GM18505 (cell line): ENCODE results near the gene ENTPD6.

ENCODE experiments used
- ATAC-seq: cut with Tn5 transposase; IDR thresholded peaks from one replicate; pipeline ENCODE4 v1.9.1; 2021; ENCODE audit not compliant: unreplicated experiment
- POLR2A ChIP-seq: IDR thresholded peaks from 4 replicates; pipeline ENCODE4 v1.6.1; 2011; ENCODE audit warnings: borderline replicate concordance; ENCODE audit not compliant: insufficient read depth, insufficient read length; ENCODE audit errors: extremely low read depth

ENTPD6 gene

DNA sequence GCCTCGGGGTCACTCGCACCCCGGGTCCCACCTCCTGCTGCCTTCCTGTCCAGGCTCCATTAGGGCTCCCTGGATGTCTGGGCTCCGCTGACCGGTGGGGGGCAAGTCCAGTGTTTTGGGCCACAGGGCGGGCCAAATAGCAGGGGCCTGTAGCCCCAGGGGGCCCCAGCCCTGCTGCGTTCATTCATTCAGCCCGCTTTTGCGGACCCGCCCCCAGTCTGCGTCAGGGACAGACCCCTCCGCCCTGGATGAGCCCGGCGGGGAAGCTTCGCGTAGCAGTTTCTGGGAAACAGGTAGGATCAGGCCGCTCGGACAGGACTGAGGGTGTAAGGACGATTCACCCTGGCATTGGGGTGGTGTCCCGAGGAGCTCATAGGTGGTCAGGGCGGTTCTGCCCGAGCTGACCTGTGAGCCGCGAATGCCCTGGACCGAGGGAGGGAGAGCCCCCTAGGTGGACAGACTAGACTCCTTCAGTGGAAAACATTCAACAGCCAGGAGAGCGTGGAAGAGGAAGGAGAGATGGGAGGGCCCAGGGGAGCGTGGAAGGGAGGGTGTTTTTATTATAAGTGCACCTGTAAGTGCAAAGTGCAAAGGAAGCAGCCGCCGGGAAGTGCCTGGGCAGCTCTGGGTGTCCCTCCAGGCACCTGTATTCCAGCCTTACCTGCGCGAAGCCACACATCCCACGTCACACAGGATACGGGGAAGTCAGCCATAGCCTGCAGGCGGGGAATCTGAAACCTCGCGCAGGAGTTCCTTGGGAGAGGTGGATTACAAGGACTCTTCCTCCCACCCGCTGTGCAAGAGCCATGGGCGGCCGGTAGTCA, 662 bp downstream of the ENTPD6 start:
- ATAC-seq, result peak; percentile 13
- no peak for TF ChIP-seq POLR2A

DNA sequence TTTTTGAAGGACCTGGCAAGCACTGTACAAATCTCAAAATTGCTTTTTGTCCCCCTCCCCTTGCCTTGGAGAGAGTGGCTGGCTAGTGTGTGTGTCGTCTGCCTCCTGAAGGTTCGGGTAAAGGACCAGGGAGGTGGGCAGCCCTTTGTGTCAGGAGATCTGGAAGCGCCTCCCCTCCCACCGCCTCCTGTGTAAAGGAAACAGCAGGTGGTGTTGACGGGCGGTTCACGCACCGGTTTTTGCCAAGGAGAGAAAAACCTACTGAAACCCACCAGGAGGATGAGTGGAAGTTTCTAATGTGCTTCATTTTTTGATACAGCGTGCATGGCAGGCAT, 1.2 kb downstream of the ENTPD6 start:
- no peak for ATAC-seq
- TF ChIP-seq POLR2A, result no peak

DNA sequence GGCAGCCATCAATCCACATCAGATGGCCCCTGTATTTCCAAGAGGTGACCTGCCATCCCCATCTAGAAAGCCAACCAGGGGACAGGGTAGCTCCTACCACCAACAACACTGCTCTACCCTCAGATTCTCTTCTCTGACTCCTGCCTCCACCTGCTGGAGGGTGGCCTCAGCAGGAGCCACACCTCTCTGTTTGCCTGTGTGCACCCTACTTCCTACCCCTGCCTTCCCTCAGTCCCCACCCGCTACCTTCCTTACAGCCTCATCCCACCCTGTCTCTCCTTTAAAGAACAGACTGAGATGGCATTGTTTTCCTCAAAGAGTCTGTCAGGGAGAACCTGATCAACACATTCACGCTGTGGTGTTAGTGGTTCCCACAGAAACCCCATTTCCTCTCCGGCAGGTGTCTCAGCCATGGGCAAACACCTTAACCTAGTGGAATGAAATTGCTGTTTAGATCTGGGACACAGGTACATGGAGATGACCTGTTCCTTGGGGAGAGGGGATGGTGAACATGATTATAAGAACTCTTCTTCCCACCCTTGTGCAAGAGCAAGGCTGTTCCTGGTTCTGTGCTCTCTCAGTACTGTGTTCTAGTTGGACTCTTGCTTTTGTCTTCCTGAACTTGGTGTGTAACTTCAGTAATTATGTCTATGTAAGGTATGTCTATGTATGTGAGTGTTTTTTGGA, 1.8 kb downstream of the ENTPD6 start:
- TF ChIP-seq POLR2A, result no peak
- no peak for ATAC-seq

DNA sequence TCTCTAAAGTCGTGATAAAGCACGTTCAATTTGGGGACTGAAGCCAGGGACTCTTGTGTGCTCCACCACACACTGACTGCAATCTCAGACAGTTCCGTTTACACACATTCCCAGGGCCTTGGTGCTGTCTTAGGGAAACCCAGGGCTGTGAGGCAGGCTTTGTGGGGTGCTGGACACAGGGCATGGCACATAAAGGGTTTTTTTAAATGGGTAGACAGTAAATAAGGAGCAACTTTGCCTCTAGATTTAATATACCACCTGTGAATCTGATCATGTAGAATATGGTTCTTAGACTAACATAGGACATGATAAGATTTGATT, 2.3 kb downstream of the ENTPD6 start:
- ATAC-seq, result no peak
- TF ChIP-seq POLR2A, result no peak

DNA sequence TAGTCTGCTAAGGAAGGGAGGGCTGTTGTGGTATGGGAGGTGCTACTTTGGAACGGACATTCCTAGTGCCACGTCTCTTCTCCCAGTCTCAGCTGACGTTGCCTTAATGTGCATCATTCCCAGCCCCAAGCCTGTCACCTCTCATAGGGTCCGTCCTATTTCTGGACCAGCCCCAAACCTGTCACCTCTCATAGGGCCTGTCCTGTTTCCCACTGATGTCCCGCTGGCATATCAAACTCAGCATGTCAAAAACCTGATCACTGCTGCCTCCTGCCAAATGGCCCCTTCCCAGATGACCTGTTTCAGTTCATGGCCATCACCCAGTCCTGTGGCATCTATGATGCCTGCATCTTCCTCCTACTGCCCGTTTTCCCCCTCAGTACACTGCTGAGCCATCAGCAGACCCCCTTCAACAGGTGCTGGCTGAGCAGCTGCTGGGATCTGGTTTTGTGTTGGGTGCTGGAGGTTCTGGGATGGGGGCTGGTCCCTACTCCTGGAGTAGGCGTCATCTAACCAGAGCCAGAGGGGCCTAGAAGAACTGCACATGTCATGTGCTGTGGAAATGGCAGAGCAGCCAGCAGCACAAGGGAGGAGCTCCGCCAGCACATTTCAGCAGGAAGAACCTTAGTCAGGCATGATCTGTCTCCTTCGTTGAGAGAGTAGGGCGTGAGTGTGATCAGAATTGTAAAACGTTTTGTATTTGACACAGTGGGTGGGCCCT, 3.3 kb downstream of the ENTPD6 start:
- no peak for TF ChIP-seq POLR2A
- ATAC-seq, result no peak

DNA sequence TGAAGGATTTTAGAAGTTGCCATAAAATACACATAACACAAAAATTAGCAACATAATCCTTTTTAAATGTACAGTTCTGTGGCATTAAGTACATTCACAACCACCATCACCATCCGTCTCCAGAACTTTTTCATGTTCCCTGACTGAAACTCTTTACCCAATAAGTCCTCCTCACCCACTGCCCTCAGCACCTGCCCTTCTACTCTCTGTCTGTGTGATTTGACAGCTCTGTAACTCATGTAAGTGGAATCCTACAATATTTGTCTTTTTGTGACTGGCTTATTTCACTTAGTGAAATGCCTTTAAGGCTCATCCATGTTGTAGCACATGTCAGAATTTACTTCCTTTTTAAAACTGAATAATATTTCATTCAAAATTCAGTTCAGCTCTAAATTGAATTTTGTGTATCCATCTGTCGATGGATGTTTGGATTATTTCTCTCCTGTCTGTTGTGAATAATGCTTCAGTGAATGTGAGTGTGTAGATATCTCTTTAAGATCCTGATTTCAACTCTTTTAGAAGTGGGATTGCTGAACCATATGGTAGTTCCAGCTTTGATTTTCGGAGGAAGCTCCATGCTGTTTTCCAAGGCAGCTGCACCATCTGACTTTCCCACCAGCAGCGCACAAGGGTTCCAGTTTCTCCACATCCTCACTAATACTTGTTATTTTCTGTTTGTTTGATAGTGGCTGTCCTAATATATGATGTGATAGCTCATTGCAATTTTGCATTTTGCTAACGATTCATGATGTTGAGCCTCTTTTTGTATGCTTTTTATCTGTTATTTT, 4.2 kb downstream of the ENTPD6 start:
- no peak for TF ChIP-seq POLR2A
- no peak for ATAC-seq

DNA sequence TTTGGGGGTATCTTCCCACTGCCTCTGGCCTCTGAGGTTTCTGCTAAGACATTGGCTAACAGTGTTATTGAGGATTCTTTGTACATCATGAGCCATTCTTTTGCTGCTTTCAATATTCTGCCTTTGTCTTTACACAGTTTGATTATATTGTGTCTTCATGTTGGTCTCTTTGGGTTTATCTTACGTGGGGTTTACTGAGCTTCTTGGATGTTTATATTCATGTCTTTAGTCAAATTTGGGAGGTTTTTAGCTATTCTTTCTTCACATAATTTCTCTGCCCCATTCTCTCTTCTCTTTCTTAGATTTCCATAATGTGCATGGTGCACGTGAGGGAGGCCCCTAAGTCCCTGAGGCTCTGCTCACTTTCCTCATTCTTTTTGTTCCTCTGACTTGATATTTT, 7.6 kb downstream of the ENTPD6 start:
- ATAC-seq, result no peak
- TF ChIP-seq POLR2A, result no peak

DNA sequence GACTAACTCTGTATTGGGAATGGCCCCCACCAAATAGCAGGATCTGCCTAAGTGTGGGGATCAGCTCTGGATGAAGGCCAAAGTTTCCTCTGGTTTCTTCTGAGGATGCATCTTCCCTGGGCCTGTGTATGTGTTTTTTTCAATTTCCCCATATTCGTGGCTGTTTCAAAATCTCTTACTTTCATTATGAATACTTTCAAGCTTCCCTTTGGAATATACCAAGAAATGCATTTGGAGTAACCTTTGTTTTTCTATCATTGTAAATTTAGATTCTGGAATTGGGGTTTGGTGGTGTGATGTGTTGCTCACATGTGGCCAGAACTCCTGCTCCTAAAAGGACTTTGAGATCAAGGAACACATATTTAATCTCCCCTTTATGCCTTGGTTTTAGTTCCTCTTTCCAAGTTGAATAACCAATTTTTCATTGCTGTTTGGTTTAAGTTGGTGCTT, 8.4 kb downstream of the ENTPD6 start:
- TF ChIP-seq POLR2A, result no peak

DNA sequence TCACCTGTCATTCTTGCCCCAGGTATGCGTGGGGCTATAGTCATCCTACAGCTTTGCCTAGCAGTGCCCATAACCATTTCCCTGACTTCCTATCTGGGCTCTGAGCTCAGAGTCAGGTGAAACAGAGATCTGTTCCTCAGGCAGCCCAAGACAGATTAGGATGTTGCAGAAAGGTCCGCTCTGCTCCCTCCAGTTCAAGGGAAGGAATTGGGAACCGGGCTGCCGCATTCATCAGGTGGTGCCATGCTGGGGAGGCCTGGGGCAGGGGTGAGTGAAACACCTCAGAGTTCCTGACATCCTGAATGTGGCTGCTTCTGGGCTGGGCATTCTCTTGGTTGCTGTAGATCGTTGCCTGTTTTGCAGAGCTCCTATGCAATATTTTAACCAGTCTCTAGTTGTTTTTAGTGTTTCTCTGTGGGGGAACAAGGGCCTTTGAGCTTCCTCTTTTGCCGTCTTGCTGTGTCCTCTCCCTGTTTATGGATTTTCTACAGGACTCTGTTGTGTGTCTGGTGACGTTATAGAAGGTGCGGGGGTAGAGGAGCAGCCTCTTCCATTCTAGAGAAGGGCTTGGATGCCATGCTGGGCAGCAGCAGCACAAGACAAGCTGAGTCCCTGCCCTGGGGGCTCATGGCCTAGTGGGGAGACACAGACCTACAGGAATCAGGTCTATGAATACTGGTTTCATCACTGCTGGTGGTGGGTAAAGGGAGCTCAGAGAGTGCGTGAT, 9.2 kb downstream of the ENTPD6 start:
- no peak for TF ChIP-seq POLR2A
- no peak for ATAC-seq

More for the DNA sequence above, 8.4 kb downstream of the ENTPD6 start:
- no peak for ATAC-seq

DNA sequence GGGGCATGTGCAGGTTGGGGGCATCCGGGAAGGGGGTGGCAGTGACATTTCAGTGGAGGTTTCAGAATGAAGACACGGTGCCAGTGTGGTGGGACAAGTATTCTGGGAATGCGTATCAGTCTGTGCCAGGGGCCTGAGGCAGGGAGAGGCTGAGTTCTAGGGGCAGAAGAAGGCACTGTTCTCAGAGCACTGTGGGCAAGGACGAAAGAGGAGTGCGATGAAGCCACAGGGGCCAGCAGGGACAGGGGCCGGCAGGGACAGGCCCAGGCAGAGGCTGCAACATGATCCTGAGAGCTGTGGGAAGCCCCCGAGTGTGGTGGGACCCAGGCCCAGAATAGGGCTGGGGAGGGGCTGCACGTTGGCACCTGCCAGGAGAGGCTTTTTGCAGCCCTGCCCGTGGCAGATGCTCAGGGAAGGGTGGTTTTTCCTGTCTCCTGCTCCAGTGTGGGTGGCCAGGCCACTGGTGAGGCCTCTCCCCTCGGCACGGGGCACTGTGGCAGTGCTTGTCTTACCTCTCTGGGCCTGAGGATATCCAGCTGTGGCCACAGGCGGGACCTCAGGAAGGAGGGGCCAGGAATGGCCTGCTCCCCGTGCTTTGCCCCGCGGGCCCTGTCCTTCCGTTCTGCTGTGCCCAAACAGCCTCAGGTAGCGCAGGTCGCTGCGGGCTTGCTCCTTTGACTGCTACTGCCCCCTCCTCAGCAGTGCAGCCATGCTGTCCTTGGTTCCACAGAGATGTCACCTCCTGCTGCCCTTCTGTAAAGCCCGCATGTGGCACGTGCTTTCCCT, 10.0 kb downstream of the ENTPD6 start:
- no peak for ATAC-seq
- TF ChIP-seq POLR2A, result no peak

DNA sequence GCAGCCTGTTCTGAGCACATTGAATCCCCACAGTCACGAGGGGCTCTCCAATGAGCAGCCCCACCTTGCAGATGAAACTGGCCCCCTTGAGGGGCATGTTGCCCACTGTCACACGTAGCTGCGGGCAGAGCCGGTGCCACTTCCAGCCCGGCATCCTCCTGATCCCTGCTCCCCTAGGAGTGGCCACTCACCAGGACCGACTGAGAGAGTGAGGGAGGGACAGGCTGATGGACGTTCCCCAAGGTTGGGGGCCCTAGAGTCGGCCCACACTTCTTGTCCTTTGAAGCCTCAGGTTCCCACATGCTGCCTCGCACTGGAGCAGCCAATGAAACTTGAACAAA, 10.5 kb downstream of the ENTPD6 start:
- TF ChIP-seq POLR2A, result no peak
- no peak for ATAC-seq

DNA sequence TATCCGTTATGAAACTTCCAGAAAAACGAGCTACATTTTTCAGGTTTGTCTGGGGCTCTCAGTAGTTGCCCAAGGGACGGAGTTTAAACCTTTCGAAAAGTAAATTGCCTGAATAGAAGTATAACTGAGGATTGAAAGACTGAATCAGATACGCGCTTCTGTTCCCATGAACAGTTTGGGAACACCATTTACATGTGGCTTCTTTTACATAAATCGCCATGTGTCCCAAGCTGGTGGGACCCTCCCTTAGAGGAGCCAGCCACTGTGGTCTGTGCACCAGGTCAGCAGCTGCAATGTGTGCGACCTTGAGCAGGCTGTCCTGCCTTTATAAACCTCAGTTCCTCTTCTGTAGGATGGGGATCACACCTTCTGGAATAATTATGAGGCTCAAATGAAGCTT, 11.0 kb downstream of the ENTPD6 start:
- TF ChIP-seq POLR2A, result no peak
- ATAC-seq, result no peak
